HepG2 (cell line): ENCODE data around the gene NDUFB10. TPM values are rescaled to one million over a fixed set of nuclear protein-coding genes. Genes with fewer than 3 reads are reported as not detected.

Experiments
- BRD4 ChIP-seq: sonication (generic); formaldehyde crosslinking; IDR thresholded peaks from 2 replicates; pipeline ENCODE4 v1.4.0; 2020; ENCODE audit warnings: missing genetic modification reagents
- CBFB ChIP-seq: sonication (generic); formaldehyde crosslinking; IDR thresholded peaks from 2 replicates; pipeline ENCODE4 v1.4.0; 2020; ENCODE audit warnings: missing genetic modification reagents
- FIP1L1 ChIP-seq: fragments of 200-400 bp; formaldehyde crosslinking; IDR thresholded peaks from 2 replicates; pipeline ENCODE4 v1.6.1; 2018; ENCODE audit warnings: low read depth, mild to moderate bottlenecking, low read length, moderate library complexity, borderline replicate concordance; ENCODE audit not compliant: insufficient read depth
- HHEX ChIP-seq: IDR thresholded peaks from 2 replicates; pipeline ENCODE4 v1.6.1; 2016; ENCODE audit warnings: control low read depth
- JDP2 ChIP-seq: sonication (generic); formaldehyde crosslinking; IDR thresholded peaks from 2 replicates; pipeline ENCODE4 v1.8.1; 2022; ENCODE audit warnings: missing genetic modification reagents, borderline replicate concordance
- NFIC ChIP-seq: IDR thresholded peaks from 2 replicates; pipeline ENCODE4 v1.6.1; 2012; ENCODE audit warnings: mild to moderate bottlenecking, low read length, inconsistent platforms
- REST ChIP-seq, 2 experiments: IDR thresholded peaks; 2 replicates each; pipeline ENCODE4 v1.6.1; 2011 to 2012; ENCODE audit warnings: low read length in 2 of 2, borderline replicate concordance in 1 of 2, low read depth in 1 of 2, mild to moderate bottlenecking in 1 of 2, moderate library complexity in 1 of 2
- SP1 ChIP-seq, 2 experiments: fragments of 450-650 bp in 1 of 2; sonication (generic) in 1 of 2; formaldehyde crosslinking in 1 of 2; IDR thresholded peaks; 2 replicates each; pipeline versions ENCODE4 v1.4.0 to v1.6.1; 2016 to 2020; ENCODE audit warnings: missing genetic modification reagents in 1 of 2
- SYNCRIP ChIP-seq: fragments of 200-400 bp; formaldehyde crosslinking; IDR thresholded peaks from 2 replicates; pipeline ENCODE4 v1.6.1; 2018; ENCODE audit warnings: mild to moderate bottlenecking, low read depth, low read length; ENCODE audit not compliant: insufficient read depth
- ZBTB1 ChIP-seq: sonication (generic); formaldehyde crosslinking; IDR thresholded peaks from 2 replicates; pipeline ENCODE4 v1.4.0; 2020; ENCODE audit warnings: missing genetic modification reagents, borderline replicate concordance
- ZBTB26 ChIP-seq: IDR thresholded peaks from 2 replicates; pipeline ENCODE4 v1.6.1; 2016; ENCODE audit warnings: missing compliant biosample characterization, missing genetic modification reagents, borderline replicate concordance
- ZNF430 ChIP-seq: sonication (generic); formaldehyde crosslinking; IDR thresholded peaks from 2 replicates; pipeline ENCODE4 v1.9.0; 2021; ENCODE audit warnings: mild to moderate bottlenecking, missing genetic modification reagents
- ZNF562 ChIP-seq: sonication (generic); formaldehyde crosslinking; IDR thresholded peaks from 2 replicates; pipeline ENCODE4 v1.8.0; 2022; ENCODE audit warnings: missing genetic modification reagents, borderline replicate concordance
- ZNF670 ChIP-seq: sonication (generic); formaldehyde crosslinking; IDR thresholded peaks from 2 replicates; pipeline ENCODE4 v1.8.0; 2022; ENCODE audit warnings: mild to moderate bottlenecking, missing genetic modification reagents, borderline replicate concordance
- ZNF674 ChIP-seq: sonication (generic); formaldehyde crosslinking; IDR thresholded peaks from 2 replicates; pipeline ENCODE4 v1.5.0; 2020; ENCODE audit warnings: low read depth, mild to moderate bottlenecking, missing genetic modification reagents
- ZNF788 ChIP-seq: sonication (generic); formaldehyde crosslinking; IDR thresholded peaks from 2 replicates; pipeline ENCODE4 v1.5.0; 2020; ENCODE audit warnings: mild to moderate bottlenecking, missing genetic modification reagents, borderline replicate concordance
- polyA plus RNA-seq, 8 experiments: library from polyadenylated mRNA; depleted of rRNA in 3 of 8; stranded (reverse) in 7 of 8; unstranded in 1 of 8; fragments of >200 nt; fragmentation: Illumina TruSeq in 4 of 8; extraction: Trizol in 4 of 8; gene quantifications; 2 replicates each; pipeline versions ENCODE4 v1.2.1 to v1.2.3, GENCODE V29; 2011 to 2016; ENCODE audit warnings: low read depth in 4 of 8, missing spikeins in 1 of 8, mixed read lengths in 1 of 8; ENCODE audit not compliant: insufficient read depth in 1 of 8
- total RNA-seq, 5 experiments: library from RNA; depleted of rRNA; stranded (reverse); fragments of >200 nt; fragmentation: Illumina TruSeq; extraction: Trizol; gene quantifications; 2 replicates each; pipeline ENCODE4 v1.2.3, GENCODE V29; 2016; ENCODE audit warnings: low read depth in 1 of 5
- TF ChIP-seq, protein P1 (sequence below): sonication (generic); formaldehyde crosslinking; IDR thresholded peaks from 2 replicates; pipeline ENCODE4 v1.8.1; 2022; ENCODE audit warnings: low read depth, mild to moderate bottlenecking, missing genetic modification reagents
- TF ChIP-seq, protein P2 (sequence below): sonication (generic); formaldehyde crosslinking; IDR thresholded peaks from 2 replicates; pipeline ENCODE4 v1.4.0; 2020; ENCODE audit warnings: missing genetic modification reagents, borderline replicate concordance

The NDUFB10 gene
- total and polyA plus RNA-seq, 2 of the 13 experiments (the other 11 are each of a cell fraction or from before 2014, with no cell fraction given): 68.6 to 157 TPM

- TF ChIP-seq ZNF430 (CRISPR knock-in tag) (peak; percentile 60; the same call in 1 of the 2 replicates), ZNF788 (no peak; the same call in 1 of the 2 replicates), ZBTB26 (CRISPR knock-in tag) (no peak; the same call in 1 of the 2 replicates), CBFB (CRISPR knock-in tag) (no peak), ZNF562 (CRISPR knock-in tag) (no peak), ZNF670 (peak; percentile 73; the same call in 1 of the 2 replicates), REST (IDR thresholded peaks at IDR 0.05; ENCODE audit: borderline replicate concordance in 1 of 2, low read depth in 1 of 2, low read length in 2 of 2) (no peak), FIP1L1 (no peak), SYNCRIP (no peak), SP1 (IDR thresholded peaks at IDR 0.05) (no peak), SP1 (CRISPR knock-in tag; IDR thresholded peaks at IDR 0.05) (peak; percentile 73), ZBTB1 (CRISPR knock-in tag) (no peak), ZNF674 (CRISPR knock-in tag) (no peak), HHEX (CRISPR knock-in tag) (no peak), BRD4 (CRISPR knock-in tag) (peak; percentile 53; the same call in 1 of the 2 replicates), NFIC (no peak), JDP2 (CRISPR knock-in tag) (no peak)
- TF ChIP-seq, protein P1, sequence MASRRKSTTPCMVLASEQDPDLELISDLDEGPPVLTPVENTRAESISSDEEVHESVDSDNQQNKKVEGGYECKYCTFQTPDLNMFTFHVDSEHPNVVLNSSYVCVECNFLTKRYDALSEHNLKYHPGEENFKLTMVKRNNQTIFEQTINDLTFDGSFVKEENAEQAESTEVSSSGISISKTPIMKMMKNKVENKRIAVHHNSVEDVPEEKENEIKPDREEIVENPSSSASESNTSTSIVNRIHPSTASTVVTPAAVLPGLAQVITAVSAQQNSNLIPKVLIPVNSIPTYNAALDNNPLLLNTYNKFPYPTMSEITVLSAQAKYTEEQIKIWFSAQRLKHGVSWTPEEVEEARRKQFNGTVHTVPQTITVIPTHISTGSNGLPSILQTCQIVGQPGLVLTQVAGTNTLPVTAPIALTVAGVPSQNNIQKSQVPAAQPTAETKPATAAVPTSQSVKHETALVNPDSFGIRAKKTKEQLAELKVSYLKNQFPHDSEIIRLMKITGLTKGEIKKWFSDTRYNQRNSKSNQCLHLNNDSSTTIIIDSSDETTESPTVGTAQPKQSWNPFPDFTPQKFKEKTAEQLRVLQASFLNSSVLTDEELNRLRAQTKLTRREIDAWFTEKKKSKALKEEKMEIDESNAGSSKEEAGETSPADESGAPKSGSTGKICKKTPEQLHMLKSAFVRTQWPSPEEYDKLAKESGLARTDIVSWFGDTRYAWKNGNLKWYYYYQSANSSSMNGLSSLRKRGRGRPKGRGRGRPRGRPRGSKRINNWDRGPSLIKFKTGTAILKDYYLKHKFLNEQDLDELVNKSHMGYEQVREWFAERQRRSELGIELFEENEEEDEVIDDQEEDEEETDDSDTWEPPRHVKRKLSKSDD (CRISPR knock-in tag): no peak
- TF ChIP-seq, protein P2, sequence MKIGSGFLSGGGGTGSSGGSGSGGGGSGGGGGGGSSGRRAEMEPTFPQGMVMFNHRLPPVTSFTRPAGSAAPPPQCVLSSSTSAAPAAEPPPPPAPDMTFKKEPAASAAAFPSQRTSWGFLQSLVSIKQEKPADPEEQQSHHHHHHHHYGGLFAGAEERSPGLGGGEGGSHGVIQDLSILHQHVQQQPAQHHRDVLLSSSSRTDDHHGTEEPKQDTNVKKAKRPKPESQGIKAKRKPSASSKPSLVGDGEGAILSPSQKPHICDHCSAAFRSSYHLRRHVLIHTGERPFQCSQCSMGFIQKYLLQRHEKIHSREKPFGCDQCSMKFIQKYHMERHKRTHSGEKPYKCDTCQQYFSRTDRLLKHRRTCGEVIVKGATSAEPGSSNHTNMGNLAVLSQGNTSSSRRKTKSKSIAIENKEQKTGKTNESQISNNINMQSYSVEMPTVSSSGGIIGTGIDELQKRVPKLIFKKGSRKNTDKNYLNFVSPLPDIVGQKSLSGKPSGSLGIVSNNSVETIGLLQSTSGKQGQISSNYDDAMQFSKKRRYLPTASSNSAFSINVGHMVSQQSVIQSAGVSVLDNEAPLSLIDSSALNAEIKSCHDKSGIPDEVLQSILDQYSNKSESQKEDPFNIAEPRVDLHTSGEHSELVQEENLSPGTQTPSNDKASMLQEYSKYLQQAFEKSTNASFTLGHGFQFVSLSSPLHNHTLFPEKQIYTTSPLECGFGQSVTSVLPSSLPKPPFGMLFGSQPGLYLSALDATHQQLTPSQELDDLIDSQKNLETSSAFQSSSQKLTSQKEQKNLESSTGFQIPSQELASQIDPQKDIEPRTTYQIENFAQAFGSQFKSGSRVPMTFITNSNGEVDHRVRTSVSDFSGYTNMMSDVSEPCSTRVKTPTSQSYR (CRISPR knock-in tag): no peak
Measured at GRCh38 chr16:2009791-2010510, 50.6 kb downstream of the NDUFB10 start, which contains the start of gene ZNF598 (continued).
